Nephron progenitor cell (in vitro differentiated cells): ENCODE results near the gene SEZ6L.

Experiments used
- DNase-seq: peaks from one replicate; pipeline ENCODE4 v3.0.0; 2021
- H3K27ac Mint-ChIP-seq: 2 replicates; pipeline ENCODE4 v1.8.0; 2021; ENCODE audit warnings: mild to moderate bottlenecking, moderate library complexity, mixed read lengths
- H3K27me3 Mint-ChIP-seq: 2 replicates; pipeline ENCODE4 v1.8.0; 2021; ENCODE audit warnings: mild to moderate bottlenecking, low read depth, mixed read lengths; ENCODE audit not compliant: poor library complexity
- H3K36me3 Mint-ChIP-seq: 2 replicates; pipeline ENCODE4 v1.8.0; 2021; ENCODE audit warnings: low read depth, mixed read lengths
- H3K4me1 Mint-ChIP-seq: 2 replicates; pipeline ENCODE4 v1.8.0; 2021; ENCODE audit warnings: mixed read lengths
- H3K4me3 Mint-ChIP-seq: 2 replicates; pipeline ENCODE4 v1.8.0; 2021; ENCODE audit warnings: mild to moderate bottlenecking, moderate library complexity, mixed read lengths
- H3K9me3 Mint-ChIP-seq: 2 replicates; pipeline ENCODE4 v1.8.0; 2021; ENCODE audit warnings: mild to moderate bottlenecking, moderate library complexity, mixed read lengths
- TF ChIP-seq, protein P1 (sequence below): fragments of 200-600 bp; sonication (generic); IDR thresholded peaks from 2 replicates; pipeline ENCODE4 v1.5.0; 2021; ENCODE audit warnings: antibody characterized with exemption

Gene SEZ6L

DNA sequence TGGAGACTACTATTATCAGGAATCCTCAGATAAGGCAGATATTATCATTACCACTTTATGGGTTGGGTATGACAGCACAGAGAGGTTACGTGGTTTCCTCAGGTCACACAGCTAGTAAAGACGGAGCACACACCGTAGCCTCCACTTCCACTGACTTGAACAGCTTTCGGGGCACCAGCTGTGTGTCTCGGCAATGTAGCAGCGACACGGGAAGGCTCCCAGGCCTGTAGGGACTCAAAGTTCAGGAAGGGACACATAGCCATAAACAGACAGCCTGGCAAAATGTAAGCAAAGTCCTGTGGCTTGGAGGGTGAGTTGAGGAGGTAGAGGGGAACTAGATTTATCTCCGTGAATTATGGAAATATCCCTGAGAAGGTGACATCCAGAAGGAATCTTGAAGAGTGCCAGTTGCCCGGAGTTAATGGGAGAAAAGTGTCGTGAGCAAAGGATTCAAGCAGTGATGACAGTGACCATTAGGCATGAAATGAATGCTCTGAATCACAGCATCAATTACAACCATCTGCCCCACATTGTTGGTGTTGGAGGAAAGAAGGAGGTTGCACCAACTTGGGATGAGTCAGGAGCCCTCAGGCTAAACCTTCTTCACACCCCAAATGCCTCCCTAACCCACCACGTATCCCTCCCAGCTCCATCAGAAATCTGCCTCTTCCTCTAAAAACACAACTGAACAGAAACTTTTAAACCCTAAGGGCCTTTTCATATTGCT lies 153.1 kb downstream of the SEZ6L start:
- Mint-ChIP-seq H3K9me3 (no peaks in the 10 kb centered on the region), H3K4me1 (peaks cover 3% of the 10 kb centered on the region), H3K36me3 (no peaks in the 10 kb centered on the region), H3K27ac (no peak overlapping the region), H3K27me3 (peaks cover 8% of the 10 kb centered on the region), H3K4me3 (no peak overlapping the region)
- TF ChIP-seq, protein P1, sequence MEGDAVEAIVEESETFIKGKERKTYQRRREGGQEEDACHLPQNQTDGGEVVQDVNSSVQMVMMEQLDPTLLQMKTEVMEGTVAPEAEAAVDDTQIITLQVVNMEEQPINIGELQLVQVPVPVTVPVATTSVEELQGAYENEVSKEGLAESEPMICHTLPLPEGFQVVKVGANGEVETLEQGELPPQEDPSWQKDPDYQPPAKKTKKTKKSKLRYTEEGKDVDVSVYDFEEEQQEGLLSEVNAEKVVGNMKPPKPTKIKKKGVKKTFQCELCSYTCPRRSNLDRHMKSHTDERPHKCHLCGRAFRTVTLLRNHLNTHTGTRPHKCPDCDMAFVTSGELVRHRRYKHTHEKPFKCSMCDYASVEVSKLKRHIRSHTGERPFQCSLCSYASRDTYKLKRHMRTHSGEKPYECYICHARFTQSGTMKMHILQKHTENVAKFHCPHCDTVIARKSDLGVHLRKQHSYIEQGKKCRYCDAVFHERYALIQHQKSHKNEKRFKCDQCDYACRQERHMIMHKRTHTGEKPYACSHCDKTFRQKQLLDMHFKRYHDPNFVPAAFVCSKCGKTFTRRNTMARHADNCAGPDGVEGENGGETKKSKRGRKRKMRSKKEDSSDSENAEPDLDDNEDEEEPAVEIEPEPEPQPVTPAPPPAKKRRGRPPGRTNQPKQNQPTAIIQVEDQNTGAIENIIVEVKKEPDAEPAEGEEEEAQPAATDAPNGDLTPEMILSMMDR = no peak
- DNase-seq = no peak

DNA sequence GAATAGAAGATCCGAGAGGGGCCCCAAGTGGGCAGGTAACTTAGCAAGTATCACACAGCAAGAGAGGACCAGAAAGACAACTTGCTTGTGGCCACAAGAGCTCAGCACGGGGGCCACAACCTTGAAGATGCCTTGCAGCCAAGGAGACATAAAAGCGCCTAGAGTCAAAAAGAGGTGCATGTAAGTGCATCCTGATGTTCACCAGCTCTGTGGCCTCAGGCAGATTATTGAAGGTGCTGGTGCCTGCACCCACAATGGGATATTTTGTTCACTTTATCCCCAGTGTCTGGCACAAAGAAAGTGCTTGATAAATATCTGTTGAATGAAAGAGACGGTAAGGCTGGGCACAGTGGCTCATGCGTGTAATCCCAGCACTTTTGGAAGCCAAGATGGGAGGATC lies 153.8 kb downstream of the SEZ6L start:
- Mint-ChIP-seq H3K27ac (no peak overlapping the region), H3K4me3 (no peak overlapping the region), H3K4me1 (peaks cover 3% of the 10 kb centered on the region), H3K36me3 (no peaks in the 10 kb centered on the region), H3K27me3 (peaks cover 8% of the 10 kb centered on the region), H3K9me3 (no peaks in the 10 kb centered on the region)
- DNase-seq = no peak
- TF ChIP-seq, protein P1 = no peak

DNA sequence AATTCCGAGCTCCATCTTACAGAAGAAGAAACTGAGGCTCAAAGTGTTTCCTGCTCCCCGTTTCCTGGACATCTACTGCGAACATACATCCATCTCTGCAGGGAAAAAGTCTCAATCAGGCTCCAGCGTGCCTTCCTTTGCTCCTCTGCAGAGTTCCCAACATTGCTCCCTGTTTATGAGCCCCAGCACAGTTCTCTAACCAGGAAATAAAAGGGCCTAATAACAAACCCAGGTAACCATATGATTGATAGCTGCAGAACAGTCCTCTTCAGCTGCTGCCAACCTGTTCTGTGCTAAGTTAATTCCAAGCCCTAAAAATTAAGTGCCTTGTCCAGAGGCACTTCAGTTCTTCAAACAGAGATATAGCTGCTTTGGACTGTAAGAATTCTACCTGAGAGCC lies 154.9 kb downstream of the SEZ6L start:
- TF ChIP-seq, protein P1 = no peak
- Mint-ChIP-seq H3K27me3 (peaks cover 8% of the 10 kb centered on the region), H3K9me3 (no peaks in the 10 kb centered on the region), H3K4me3 (no peak overlapping the region), H3K36me3 (no peaks in the 10 kb centered on the region), H3K4me1 (peaks cover 3% of the 10 kb centered on the region), H3K27ac (no peak overlapping the region)
- no peak for DNase-seq

DNA sequence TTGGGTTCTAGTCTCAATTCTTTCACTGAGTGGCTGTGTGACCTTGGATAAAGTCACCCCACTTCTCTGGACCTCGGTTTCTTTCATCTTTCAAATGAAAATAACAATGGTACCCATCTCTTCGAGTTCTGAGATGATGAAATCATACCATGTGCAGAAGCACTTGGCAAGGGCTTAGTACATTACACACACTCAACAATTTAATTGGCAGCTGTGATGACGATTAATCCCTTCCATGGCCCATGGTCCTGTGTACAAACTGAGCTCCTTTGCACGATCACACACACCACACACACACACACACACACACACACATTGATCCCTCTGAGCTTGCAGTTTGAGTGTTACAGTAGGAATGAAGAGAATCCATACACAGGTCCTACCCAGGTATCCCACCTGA lies 156.4 kb downstream of the SEZ6L start:
- no peaks in the 10 kb centered on the region for H3K9me3 Mint-ChIP-seq
- no peak for DNase-seq
- no peaks in the 10 kb centered on the region for H3K36me3 Mint-ChIP-seq
- H3K27ac Mint-ChIP-seq = peak overlapping the region; percentile 52
- TF ChIP-seq, protein P1 = no peak
- H3K27me3 Mint-ChIP-seq = peaks cover 8% of the 10 kb centered on the region
- H3K4me3 Mint-ChIP-seq = no peak overlapping the region
- peaks cover 2% of the 10 kb centered on the region for H3K4me1 Mint-ChIP-seq

DNA sequence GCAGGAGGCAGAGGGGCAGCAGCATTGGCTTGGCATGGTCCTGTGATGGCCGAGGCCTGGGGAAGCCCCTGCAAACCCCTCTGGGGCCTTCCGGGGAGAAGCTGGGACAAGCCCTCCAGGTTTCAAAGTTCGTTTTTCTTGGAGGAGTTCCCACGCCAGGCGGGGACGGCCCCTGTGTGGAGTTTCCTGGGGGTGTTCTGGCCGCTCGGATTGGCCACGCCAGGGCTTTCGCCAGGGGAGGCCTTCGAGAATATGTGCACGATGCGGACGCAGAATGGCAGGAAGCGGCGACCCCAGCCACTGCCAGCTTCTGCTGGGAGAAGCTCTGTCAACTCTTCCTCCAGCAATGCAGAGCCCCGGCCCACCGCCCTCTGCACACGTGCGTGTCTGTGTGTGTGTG lies 157.5 kb downstream of the SEZ6L start:
- Mint-ChIP-seq H3K27ac (no peak overlapping the region), H3K4me1 (no peaks in the 10 kb centered on the region), H3K4me3 (no peak overlapping the region), H3K9me3 (no peaks in the 10 kb centered on the region), H3K27me3 (peaks cover 8% of the 10 kb centered on the region), H3K36me3 (no peaks in the 10 kb centered on the region)
- TF ChIP-seq, protein P1 = no peak
- DNase-seq = no peak

DNA sequence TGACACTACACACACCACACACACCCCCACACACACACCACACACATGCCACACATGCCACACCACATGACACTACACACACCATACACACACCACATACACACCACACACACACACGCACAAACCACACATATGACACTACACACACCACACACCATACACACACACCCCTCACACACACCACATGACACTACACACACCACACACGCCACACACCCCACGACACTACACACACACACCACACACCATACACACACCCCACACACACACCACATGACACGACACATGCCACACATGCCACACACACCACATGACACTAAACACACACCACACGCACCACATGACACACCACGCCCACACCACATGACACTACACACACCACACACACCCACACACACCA lies 158.0 kb downstream of the SEZ6L start:
- TF ChIP-seq, protein P1 = no peak
- Mint-ChIP-seq H3K4me1 (no peaks in the 10 kb centered on the region), H3K36me3 (no peaks in the 10 kb centered on the region), H3K27ac (no peak overlapping the region), H3K9me3 (no peaks in the 10 kb centered on the region), H3K4me3 (no peak overlapping the region), H3K27me3 (peaks cover 5% of the 10 kb centered on the region)
- DNase-seq = no peak
